HS-5 (cell line): ENCODE measurements around the gene DOCK4.

ENCODE experiments used
- DNase-seq: peaks from one replicate; pipeline ENCODE4 v3.0.0-alpha.2; 2012; ENCODE audit warnings: low read depth

Gene DOCK4

DNA sequence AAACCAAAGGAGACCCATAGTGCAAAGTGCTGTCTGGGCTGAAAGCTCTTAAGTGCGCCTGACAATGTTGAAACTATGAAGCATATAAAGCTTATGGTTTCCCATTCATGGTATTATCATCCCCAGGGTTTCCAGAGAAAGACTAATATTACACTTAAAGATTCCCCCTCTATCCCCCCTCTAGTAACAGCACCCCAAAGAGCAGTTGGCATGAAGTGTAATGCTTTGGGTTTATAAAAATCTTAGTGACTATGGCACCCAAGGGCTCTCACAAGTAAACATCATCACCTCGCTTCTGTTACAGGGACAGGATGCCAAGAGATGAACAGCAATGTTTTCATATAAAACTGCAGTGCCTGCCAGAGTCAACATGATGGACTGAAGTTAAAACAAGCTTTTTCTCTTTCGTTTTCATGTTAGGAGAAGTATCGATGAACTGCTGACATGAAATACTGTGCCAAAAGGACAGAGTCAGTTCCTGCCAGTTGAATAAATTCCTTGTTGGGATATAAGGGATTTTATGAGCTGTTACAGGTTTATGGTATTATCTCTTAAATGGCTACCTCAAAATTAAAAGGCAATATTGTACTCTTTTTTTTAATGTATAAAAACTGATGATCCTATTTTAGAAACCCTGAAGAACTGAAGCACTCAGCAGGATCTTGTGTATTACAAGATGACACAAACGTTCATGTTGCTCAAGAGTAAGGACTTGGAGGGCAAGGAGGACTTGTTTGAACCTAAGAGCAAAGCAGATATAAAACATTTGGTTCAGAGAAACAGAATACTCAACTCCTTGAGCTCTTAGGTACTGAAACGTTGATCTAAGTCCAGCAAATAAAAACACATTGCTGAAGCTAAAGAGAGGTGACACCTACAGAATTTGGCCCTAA lies 440.2 kb downstream of the DOCK4 start:
- DNase-seq: no peak

DNA sequence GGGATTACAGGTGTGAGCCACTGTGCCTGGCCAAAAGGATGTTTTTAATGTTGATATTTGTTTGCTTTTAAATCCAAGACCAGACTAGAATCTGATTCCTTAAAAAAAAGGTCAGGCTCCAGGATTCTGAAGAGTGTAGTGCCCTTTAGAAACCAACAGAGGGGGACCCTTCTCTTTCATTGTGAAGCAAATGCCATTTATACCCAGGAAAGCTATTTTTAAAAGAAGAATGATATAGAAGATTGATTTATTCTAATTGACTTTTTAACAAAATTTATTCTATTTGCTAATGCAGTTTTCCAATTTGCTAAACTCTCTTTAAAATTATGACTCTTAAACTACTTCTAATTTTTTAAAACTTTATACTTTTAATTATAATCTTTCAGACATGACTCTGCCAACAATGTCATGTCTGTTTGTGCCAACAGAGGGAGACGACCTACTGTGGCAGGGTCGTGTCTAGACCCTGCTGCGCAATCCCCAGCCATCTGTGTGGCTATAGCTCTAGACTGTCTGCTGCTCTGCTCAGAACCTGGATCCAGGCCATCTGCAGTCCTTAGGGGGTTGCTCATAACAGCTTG lies 442.9 kb downstream of the DOCK4 start:
- no peak for DNase-seq

GRCh38 chr7:111762799-111763198 lies 443.4 kb downstream of the DOCK4 start:
- DNase-seq: no peak

DNA sequence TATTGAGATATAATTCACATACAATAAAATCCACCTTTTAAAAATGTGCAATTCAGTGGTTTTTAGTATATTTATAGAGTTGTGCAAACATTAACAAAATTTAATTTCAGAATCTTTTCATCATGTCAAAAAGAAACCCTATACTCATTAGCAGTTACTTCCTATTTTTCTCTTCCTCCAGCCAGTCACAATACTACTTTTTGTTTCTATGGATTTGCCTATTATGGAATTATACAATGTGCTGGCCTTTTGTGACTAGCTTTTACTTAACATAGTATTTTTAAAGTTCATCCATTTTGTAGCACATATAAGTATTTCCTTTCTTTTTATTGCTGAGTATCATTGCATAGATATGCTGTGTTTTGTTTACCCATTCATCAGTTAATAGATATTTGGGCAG lies 444.0 kb downstream of the DOCK4 start:
- DNase-seq: no peak

GRCh38 chr7:111760043-111760442 lies 446.2 kb downstream of the DOCK4 start:
- no peak for DNase-seq

GRCh38 chr7:111758332-111758731 lies 447.9 kb downstream of the DOCK4 start:
- no peak for DNase-seq

DNA sequence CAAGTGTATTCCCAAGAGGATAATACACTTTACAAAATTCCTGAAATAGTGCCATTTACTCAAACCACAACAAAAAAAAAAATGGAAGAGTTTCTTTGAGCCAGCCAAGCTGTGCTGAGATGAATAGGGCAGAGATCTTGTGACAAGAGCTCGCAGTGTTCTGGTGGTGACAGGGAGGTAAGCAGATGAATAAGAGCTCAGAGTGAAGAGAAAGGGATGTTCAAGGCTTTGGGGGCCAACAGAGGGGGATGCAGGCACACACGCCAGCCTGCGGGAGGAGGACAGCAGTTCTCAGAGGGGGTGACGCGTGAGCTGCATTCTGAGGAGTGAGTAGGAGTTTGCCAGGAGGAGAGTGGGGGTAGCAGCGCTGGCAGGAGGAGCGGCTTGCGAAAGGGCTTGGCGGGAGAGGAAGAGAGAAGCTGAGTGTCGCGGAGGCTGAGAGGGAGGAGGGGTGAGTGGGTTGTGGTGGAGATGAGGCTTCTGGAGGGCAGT lies 449.5 kb downstream of the DOCK4 start:
- no peak for DNase-seq

- no peak for DNase-seq
Observed at GRCh38 chr7:111755383-111755782, 450.8 kb downstream of the DOCK4 start.

GRCh38 chr7:111753968-111754367 lies 452.2 kb downstream of the DOCK4 start:
- no peak for DNase-seq

- DNase-seq: no peak
Observed at GRCh38 chr7:111752022-111752582, 454.1 kb downstream of the DOCK4 start.

DNA sequence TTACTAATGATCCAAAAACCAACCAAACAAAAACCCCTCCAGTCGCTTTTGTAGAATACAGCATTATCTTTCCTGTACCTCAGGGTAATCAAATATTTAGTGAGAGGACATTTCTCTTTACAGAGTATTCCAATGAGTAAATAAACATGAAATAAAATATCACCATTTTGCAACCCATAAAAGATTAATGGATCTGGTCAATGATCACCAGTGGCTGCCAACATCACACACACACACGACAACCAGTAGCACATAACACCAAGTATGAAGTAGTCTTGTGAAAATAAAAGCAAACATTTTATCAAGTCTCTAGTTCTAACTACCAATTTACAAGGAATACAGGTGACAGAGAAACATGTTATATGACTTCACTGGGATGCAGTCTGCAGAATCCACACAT lies 455.3 kb downstream of the DOCK4 start:
- DNase-seq: no peak

DNA sequence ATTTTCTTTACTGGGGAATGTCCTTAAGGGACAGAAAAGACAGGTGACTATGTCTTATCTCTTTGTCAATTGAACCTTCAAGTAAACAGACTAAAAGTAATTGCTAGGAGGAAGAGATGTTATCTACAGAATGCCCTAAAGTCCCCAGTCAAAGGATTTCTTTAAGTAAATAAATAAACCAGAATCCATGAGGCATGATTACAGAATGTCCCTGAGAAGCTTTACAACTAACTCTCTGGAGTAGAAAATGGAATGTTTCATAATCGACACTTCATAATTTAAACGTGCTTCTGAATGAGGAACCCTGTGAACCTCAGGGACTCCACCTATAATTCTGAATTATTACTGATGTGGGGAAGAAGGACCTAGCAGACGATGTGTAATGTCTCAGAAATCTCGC lies 456.0 kb downstream of the DOCK4 start:
- DNase-seq: no peak

DNA sequence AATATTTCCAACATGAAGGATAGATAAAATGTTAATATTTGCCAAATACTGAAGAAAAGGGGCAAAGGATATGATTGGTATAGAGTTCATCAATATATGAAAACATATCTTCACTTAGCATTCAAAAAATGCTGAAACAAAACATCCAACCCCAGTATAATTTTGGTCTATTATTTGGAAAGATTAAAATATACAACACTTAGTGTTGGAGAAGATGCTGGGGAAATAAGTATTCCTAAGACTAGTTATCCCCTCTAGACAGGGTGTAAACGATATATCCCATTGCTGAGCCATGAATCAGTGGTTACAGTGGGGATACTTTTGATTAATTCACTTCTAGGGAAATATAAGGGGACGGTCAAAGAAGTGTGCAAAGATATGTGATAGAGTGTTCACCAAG lies 456.6 kb downstream of the DOCK4 start:
- no peak for DNase-seq

DNA sequence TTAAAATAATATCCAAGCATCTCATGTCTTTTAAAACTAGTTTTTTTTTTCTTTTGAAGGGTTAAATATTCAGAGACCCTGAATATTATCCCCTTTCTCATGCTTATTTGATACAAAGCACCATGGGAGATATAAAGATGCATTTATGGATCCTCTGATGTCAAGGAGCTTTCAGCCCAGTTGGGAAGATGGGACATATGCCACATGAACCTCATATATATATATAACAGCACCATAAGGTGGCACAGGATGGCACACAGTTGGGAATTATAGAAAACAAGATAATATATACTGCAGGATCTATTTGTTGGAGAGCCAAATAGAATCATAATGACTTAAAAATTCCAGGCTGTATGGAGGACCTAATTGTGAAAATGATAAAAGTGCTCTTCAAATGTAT lies 458.5 kb downstream of the DOCK4 start:
- DNase-seq: no peak

GRCh38 chr7:111746950-111747349 lies 459.2 kb downstream of the DOCK4 start:
- DNase-seq: no peak

DNA sequence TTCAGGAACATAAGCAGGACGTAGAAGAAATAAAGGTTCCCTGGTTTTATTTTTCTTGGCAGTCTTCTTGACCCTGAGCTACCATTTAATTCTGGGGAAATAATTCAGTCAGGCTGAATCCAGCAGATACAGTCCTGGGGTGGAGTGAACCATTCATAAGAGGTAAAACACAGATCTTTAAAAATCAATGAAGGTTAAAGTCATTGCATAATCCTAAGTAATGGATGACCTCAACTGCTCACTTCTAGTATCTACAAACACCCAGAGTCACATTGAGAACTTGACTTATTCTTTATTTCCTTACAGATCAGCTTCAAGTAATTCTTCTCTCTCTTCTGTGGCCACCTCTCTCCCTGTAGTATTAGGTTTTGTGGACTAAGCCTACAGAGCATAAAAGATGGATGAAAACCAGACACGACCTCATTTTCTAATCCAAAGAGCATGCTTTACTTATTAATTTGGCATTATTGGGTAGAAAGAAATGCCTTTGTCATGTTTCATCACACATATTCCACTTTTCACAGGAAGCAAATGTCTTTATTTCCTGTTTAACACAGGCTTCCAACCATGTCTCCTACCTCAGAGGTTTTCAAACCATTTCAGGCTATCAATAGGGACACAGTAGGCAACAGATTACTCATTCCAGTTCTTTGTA lies 461.6 kb downstream of the DOCK4 start:
- DNase-seq: no peak

GRCh38 chr7:111743244-111743847 lies 462.9 kb downstream of the DOCK4 start:
- DNase-seq: no peak

- no peak for DNase-seq
Observed at GRCh38 chr7:111741811-111742240, 464.4 kb downstream of the DOCK4 start.

DNA sequence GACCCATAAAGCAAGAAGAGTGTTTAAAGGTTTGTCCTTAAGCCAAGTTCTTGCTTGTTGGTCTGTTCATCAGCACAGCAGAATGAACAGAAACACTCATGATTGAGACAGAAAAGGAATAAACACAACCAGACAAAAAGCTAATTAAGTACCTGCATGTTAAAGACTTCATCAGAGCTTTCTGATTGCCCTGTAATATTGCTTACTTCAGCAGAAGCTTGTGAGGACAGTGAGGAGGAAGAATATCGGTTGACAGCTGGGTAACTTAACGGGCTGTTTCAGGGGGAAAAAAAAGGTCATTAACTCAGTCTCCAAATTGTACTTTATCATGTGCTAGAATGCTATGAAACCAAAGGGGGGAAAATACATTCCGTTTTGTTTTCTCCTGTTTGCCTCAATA lies 465.3 kb downstream of the DOCK4 start:
- no peak for DNase-seq

- no peak for DNase-seq
Observed at GRCh38 chr7:111736552-111736874, 469.7 kb downstream of the DOCK4 start.

- peak; percentile 25 for DNase-seq
Observed at GRCh38 chr7:111735661-111736551, 470.3 kb downstream of the DOCK4 start.
